ENCODE measurements around the gene BANK1. TPM values are rescaled to one million over a fixed set of nuclear protein-coding genes. Genes with fewer than 3 reads are reported as not detected.

BANK1 gene
- total RNA-seq, 1 donor from 2014 or later: 0.12 TPM

GRCh38 chr4:101948951-101949350 is 158.4 kb downstream of the BANK1 start:
- no peak for ATAC-seq
- intact Hi-C loops (cut with micrococcal nuclease): no loop called here
- no peak for DNase-seq

GRCh38 chr4:101950258-101950979 is 159.9 kb downstream of the BANK1 start:
- ATAC-seq (no peak), DNase-seq (no peak)
- intact Hi-C loops (cut with micrococcal nuclease): no loop called here

GRCh38 chr4:101952985-101953384 is 162.5 kb downstream of the BANK1 start:
- intact Hi-C loops (cut with micrococcal nuclease): no loop called here
- DNase-seq (no peak), ATAC-seq (no peak)

- ATAC-seq: no peak
- DNase-seq: no peak
- intact Hi-C loops (cut with micrococcal nuclease): no loop called here
These were observed 163.4 kb downstream of the BANK1 start for GRCh38 chr4:101953949-101954348.

GRCh38 chr4:101954351-101954750 is 163.8 kb downstream of the BANK1 start:
- ATAC-seq: no peak
- intact Hi-C loops (cut with micrococcal nuclease): no loop called here
- no peak for DNase-seq

GRCh38 chr4:101954975-101955678 is 164.6 kb downstream of the BANK1 start:
- ATAC-seq (no peak), DNase-seq (no peak)
- intact Hi-C loops (cut with micrococcal nuclease): no loop called here

- no peak for DNase-seq
- no peak for ATAC-seq
- intact Hi-C loops (cut with micrococcal nuclease): no loop called here
These were observed 165.7 kb downstream of the BANK1 start for GRCh38 chr4:101956068-101956825.

GRCh38 chr4:101958547-101958946 is 168.0 kb downstream of the BANK1 start:
- ATAC-seq (no peak), DNase-seq (no peak)
- intact Hi-C loops (cut with micrococcal nuclease): no loop called here

GRCh38 chr4:101960431-101960830 is 169.9 kb downstream of the BANK1 start:
- DNase-seq: no peak
- intact Hi-C loops (cut with micrococcal nuclease): no loop called here
- ATAC-seq: no peak

- intact Hi-C loops (cut with micrococcal nuclease): no loop called here
These were observed 170.6 kb downstream of the BANK1 start for GRCh38 chr4:101961144-101961543.

GRCh38 chr4:101967697-101968346 is 177.3 kb downstream of the BANK1 start:
- DNase-seq (no peak), ATAC-seq (no peak)
- intact Hi-C loops (cut with micrococcal nuclease): no loop called here

More at GRCh38 chr4:101961144-101961543, 170.6 kb downstream of the BANK1 start:
- DNase-seq: no peak
- no peak for ATAC-seq

- intact Hi-C loops (cut with micrococcal nuclease): no loop called here
- DNase-seq (no peak), ATAC-seq (no peak)
These were observed 177.8 kb downstream of the BANK1 start for GRCh38 chr4:101968364-101968763.

- intact Hi-C loops (cut with micrococcal nuclease): no loop called here
- DNase-seq (no peak), ATAC-seq (no peak)
These were observed 179.4 kb downstream of the BANK1 start for GRCh38 chr4:101969965-101970364.

- DNase-seq: no peak
- ATAC-seq: no peak
- intact Hi-C loops (cut with micrococcal nuclease): no loop called here
These were observed 180.1 kb downstream of the BANK1 start for GRCh38 chr4:101970547-101971155.

- DNase-seq (no peak), ATAC-seq (no peak)
- intact Hi-C loops (cut with micrococcal nuclease): no loop called here
These were observed 182.3 kb downstream of the BANK1 start for GRCh38 chr4:101972791-101973190.

- intact Hi-C loops (cut with micrococcal nuclease): no loop called here
- ATAC-seq: no peak
- no peak for DNase-seq
These were observed 182.8 kb downstream of the BANK1 start for GRCh38 chr4:101973361-101973760.

GRCh38 chr4:101977076-101977475 is 186.5 kb downstream of the BANK1 start:
- intact Hi-C loops (cut with micrococcal nuclease): no loop called here
- no peak for ATAC-seq
- no peak for DNase-seq

GRCh38 chr4:101981756-101982155 is 191.2 kb downstream of the BANK1 start:
- intact Hi-C loops (cut with micrococcal nuclease): no loop called here
- no peak for ATAC-seq
- DNase-seq: no peak

GRCh38 chr4:101983835-101984234 is 193.3 kb downstream of the BANK1 start:
- no peak for ATAC-seq
- no peak for DNase-seq
- intact Hi-C loops (cut with micrococcal nuclease): no loop called here
